ENCODE measurements around the gene LRRN4.
A peak's percentile ranks its signal among the peaks of the same experiment; 100 is the strongest.

Gene LRRN4

GRCh38 chr20:6030453-6031080 lies 23.3 kb downstream of the LRRN4 start:
- no peak for DNase-seq (ENCODE audit: low read depth in 3 of 3)

GRCh38 chr20:6029538-6029937 lies 24.3 kb downstream of the LRRN4 start:
- DNase-seq (ENCODE audit: low read depth in 3 of 3), result no peak

- DNase-seq (ENCODE audit: low read depth in 3 of 3), result no peak
Observed at GRCh38 chr20:6028818-6029217, 25.0 kb downstream of the LRRN4 start.

GRCh38 chr20:6026051-6026450 lies 27.8 kb downstream of the LRRN4 start:
- DNase-seq (ENCODE audit: low read depth in 3 of 3), result no peak

- DNase-seq (ENCODE audit: low read depth in 3 of 3), result no peak
Observed at GRCh38 chr20:6024768-6025167, 29.1 kb downstream of the LRRN4 start.

- DNase-seq (ENCODE audit: low read depth in 3 of 3), result no peak
Observed at GRCh38 chr20:6017880-6018279, 36.0 kb downstream of the LRRN4 start.

GRCh38 chr20:6017467-6017866 lies 36.4 kb downstream of the LRRN4 start:
- no peak for DNase-seq (ENCODE audit: low read depth in 3 of 3)

GRCh38 chr20:6014957-6015356 lies 38.9 kb downstream of the LRRN4 start:
- no peak for DNase-seq (ENCODE audit: low read depth in 3 of 3)

- no peak for DNase-seq (ENCODE audit: low read depth in 3 of 3)
Observed at GRCh38 chr20:6014017-6014416, 39.8 kb downstream of the LRRN4 start.

GRCh38 chr20:6012179-6012578 lies 41.7 kb downstream of the LRRN4 start:
- no peak for DNase-seq (ENCODE audit: low read depth in 3 of 3)

GRCh38 chr20:6008254-6008653 lies 45.6 kb downstream of the LRRN4 start:
- no peak for DNase-seq (ENCODE audit: low read depth in 3 of 3)

GRCh38 chr20:6007529-6008103 lies 46.2 kb downstream of the LRRN4 start:
- DNase-seq (ENCODE audit: low read depth in 3 of 3), result no peak

GRCh38 chr20:6007094-6007528 lies 46.7 kb downstream of the LRRN4 start:
- no peak for DNase-seq (ENCODE audit: low read depth in 3 of 3)

GRCh38 chr20:6006603-6006949 lies 47.3 kb downstream of the LRRN4 start:
- DNase-seq (ENCODE audit: low read depth in 3 of 3), result no peak

- DNase-seq (ENCODE audit: low read depth in 3 of 3), result no peak
Observed at GRCh38 chr20:6000871-6001270, 53.0 kb downstream of the LRRN4 start.

- DNase-seq (ENCODE audit: low read depth in 3 of 3), result no peak
Observed at GRCh38 chr20:5999783-6000182, 54.1 kb downstream of the LRRN4 start.

GRCh38 chr20:5996765-5997164 lies 57.1 kb downstream of the LRRN4 start:
- peak in 1 of 3 donors; percentile 20 for DNase-seq (ENCODE audit: low read depth in 3 of 3)

GRCh38 chr20:5991623-5992441 lies 62.0 kb downstream of the LRRN4 start:
- no peak for DNase-seq (ENCODE audit: low read depth in 3 of 3)

- DNase-seq (ENCODE audit: low read depth in 3 of 3), result no peak
Observed at GRCh38 chr20:5990946-5991345, 62.9 kb downstream of the LRRN4 start.

Measured in stimulated activated CD4-positive, alpha-beta T cell treated with anti-CD3 and anti-CD28 coated beads, TNF-alpha, amount 100 ng/mL, for 48 hours (primary cell).